Neural cell (in vitro differentiated cells): ENCODE measurements around the gene HRH1. TPM values are rescaled to one million over a fixed set of nuclear protein-coding genes. Genes with fewer than 3 reads are reported as not detected.

Experiments
- H2AFZ ChIP-seq: fragments of 200-600, 300-800 bp; sonication (generic), shearing (Covaris generic); 2 replicates; pipeline ENCODE4 v1.6.0; 2014; ENCODE audit warnings: low read depth, mild to moderate bottlenecking, antibody characterized with exemption, low read length, moderate library complexity
- H3F3A ChIP-seq: fragments of 200-600 bp; shearing (Covaris generic); 2 replicates; pipeline ENCODE4 v1.6.1; 2016; ENCODE audit warnings: mild to moderate bottlenecking, moderate library complexity, mixed read lengths, antibody characterized with exemption, low read length; ENCODE audit not compliant: insufficient read depth, poor library complexity, severe bottlenecking
- H3K27ac ChIP-seq: fragments of 200-600, 300-800 bp; sonication (generic), shearing (Covaris generic); 2 replicates; pipeline ENCODE4 v1.5.1; 2014; ENCODE audit warnings: mild to moderate bottlenecking, low read length, moderate library complexity
- H3K27me3 ChIP-seq: fragments of 300-800, 200-600 bp; sonication (generic), shearing (Covaris generic); 2 replicates; pipeline ENCODE4 v1.6.0; 2014; ENCODE audit warnings: mild to moderate bottlenecking, low read depth, low read length, moderate library complexity; ENCODE audit not compliant: insufficient read depth
- H3K36me3 ChIP-seq: fragments of 300-800, 200-600 bp; sonication (generic), shearing (Covaris generic); 2 replicates; pipeline ENCODE4 v1.5.1; 2014; ENCODE audit warnings: mild to moderate bottlenecking, antibody characterized with exemption, low read length, moderate library complexity; ENCODE audit not compliant: insufficient read depth
- H3K4me2 ChIP-seq: fragments of 300-800, 200-600 bp; sonication (generic), shearing (Covaris generic); 2 replicates; pipeline ENCODE4 v1.6.0; 2014; ENCODE audit warnings: mild to moderate bottlenecking, low read length
- H3K4me3 ChIP-seq: fragments of 300-800, 200-600 bp; sonication (generic), shearing (Covaris generic); 2 replicates; pipeline ENCODE4 v1.5.1; 2014; ENCODE audit warnings: mild to moderate bottlenecking, low read length, moderate library complexity
- H3K79me2 ChIP-seq: fragments of 200-600 bp; shearing (Covaris generic); replicated peaks from 2 replicates; pipeline ENCODE4 v1.6.0; 2014; ENCODE audit warnings: mild to moderate bottlenecking, low read length, moderate library complexity; ENCODE audit not compliant: insufficient read depth
- H3K9ac ChIP-seq: fragments of 300-800, 200-600 bp; sonication (generic), shearing (Covaris generic); 2 replicates; pipeline ENCODE4 v1.6.1; 2016; ENCODE audit warnings: mild to moderate bottlenecking, low read length, mixed read lengths
- H3K9me2 ChIP-seq: fragments of 200-600 bp; shearing (Covaris generic); 2 replicates; pipeline ENCODE4 v1.6.1; 2016; ENCODE audit warnings: mild to moderate bottlenecking, low read length, mixed read lengths; ENCODE audit not compliant: insufficient read depth
- H3K9me3 ChIP-seq: fragments of 200-600, 300-800 bp; sonication (generic), shearing (Covaris generic); 2 replicates; pipeline ENCODE4 v1.6.1; 2016; ENCODE audit warnings: mild to moderate bottlenecking, mixed run types, low read length, moderate library complexity, mixed read lengths
- H4K20me1 ChIP-seq: fragments of 200-600 bp; shearing (Covaris generic); 2 replicates; pipeline ENCODE4 v1.6.1; 2016; ENCODE audit warnings: mild to moderate bottlenecking, mixed run types; ENCODE audit not compliant: insufficient read depth
- EP300 ChIP-seq: fragments of 450-650 bp; conservative IDR thresholded peaks from 2 replicates; pipeline ENCODE4 v1.6.1; 2014; ENCODE audit warnings: antibody characterized with exemption, mild to moderate bottlenecking, moderate library complexity; ENCODE audit not compliant: poor library complexity, severe bottlenecking
- EZH2 ChIP-seq: fragments of 200-600, 300-800 bp; shearing (Covaris generic), sonication (generic); IDR thresholded peaks from 2 replicates; pipeline ENCODE4 v1.6.1; 2014; ENCODE audit warnings: antibody characterized with exemption, low read length, borderline replicate concordance, mild to moderate bottlenecking; ENCODE audit not compliant: insufficient read depth, poor library complexity, severe bottlenecking
- MXI1 ChIP-seq: fragments of 450-650 bp; conservative IDR thresholded peaks from 2 replicates; pipeline ENCODE4 v1.6.1; 2014; ENCODE audit warnings: antibody characterized with exemption, mild to moderate bottlenecking; ENCODE audit not compliant: poor library complexity, severe bottlenecking
- POLR2AphosphoS5 ChIP-seq: IDR thresholded peaks from 2 replicates; pipeline ENCODE4 v1.6.1; 2012
- RAD21 ChIP-seq: fragments of 450-650 bp; conservative IDR thresholded peaks from 2 replicates; pipeline ENCODE4 v1.6.1; 2014; ENCODE audit warnings: antibody characterized with exemption, mild to moderate bottlenecking, moderate library complexity
- SMC3 ChIP-seq: fragments of 450-650 bp; conservative IDR thresholded peaks from 2 replicates; pipeline ENCODE4 v1.6.1; 2014; ENCODE audit warnings: antibody characterized with exemption, mild to moderate bottlenecking, moderate library complexity; ENCODE audit not compliant: poor library complexity
- TAF1 ChIP-seq: IDR thresholded peaks from 2 replicates; pipeline ENCODE4 v1.6.1; 2012; ENCODE audit warnings: low read depth
- polyA plus RNA-seq: library from polyadenylated mRNA; depleted of rRNA; stranded (reverse); fragments of >200 nt; gene quantifications from 2 replicates; pipeline ENCODE4 v1.2.3, GENCODE V29; 2014
- small RNA-seq, 3 experiments: library from RNA; depleted of rRNA; stranded (forward); fragments of <200 nt; gene quantifications; one replicate each; pipeline ENCODE3, GENCODE V24; 2012
- TF ChIP-seq, protein P1 (sequence below): fragments of 450-650 bp; IDR thresholded peaks from 2 replicates; pipeline ENCODE4 v1.5.1; 2014; ENCODE audit warnings: antibody characterized with exemption, mild to moderate bottlenecking, moderate library complexity; ENCODE audit not compliant: poor library complexity, severe bottlenecking
- TF ChIP-seq, protein P2 (sequence below): IDR thresholded peaks from 2 replicates; pipeline ENCODE4 v1.6.1; 2012; ENCODE audit warnings: borderline replicate concordance

Gene HRH1
- polyA plus RNA-seq, 1 donor from 2014 or later: 0.06 TPM

DNA sequence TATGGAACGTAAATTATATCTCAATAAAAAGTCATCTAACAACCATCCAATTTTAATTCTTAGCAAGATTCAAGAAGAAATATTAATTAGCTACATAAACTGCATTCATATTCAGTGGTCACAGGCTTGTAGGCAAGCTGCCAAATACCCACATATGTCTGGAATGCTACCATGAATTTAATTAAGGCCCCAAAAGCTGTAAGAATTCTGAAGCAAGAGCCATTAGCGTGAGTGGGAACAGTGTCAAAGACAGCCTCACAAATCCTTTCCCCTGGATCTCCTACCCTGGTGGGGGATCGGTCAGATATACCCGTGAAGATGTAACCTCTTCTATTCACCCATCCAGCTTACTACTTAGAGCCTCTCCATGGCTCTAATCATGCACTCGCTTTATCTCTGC, 157.9 kb downstream of the HRH1 start:
- H3K4me3 ChIP-seq: no peak overlapping the region
- TF ChIP-seq, protein P1, sequence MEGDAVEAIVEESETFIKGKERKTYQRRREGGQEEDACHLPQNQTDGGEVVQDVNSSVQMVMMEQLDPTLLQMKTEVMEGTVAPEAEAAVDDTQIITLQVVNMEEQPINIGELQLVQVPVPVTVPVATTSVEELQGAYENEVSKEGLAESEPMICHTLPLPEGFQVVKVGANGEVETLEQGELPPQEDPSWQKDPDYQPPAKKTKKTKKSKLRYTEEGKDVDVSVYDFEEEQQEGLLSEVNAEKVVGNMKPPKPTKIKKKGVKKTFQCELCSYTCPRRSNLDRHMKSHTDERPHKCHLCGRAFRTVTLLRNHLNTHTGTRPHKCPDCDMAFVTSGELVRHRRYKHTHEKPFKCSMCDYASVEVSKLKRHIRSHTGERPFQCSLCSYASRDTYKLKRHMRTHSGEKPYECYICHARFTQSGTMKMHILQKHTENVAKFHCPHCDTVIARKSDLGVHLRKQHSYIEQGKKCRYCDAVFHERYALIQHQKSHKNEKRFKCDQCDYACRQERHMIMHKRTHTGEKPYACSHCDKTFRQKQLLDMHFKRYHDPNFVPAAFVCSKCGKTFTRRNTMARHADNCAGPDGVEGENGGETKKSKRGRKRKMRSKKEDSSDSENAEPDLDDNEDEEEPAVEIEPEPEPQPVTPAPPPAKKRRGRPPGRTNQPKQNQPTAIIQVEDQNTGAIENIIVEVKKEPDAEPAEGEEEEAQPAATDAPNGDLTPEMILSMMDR: no peak
- TF ChIP-seq RAD21 (no peak), SMC3 (no peak), EP300 (no peak), MXI1 (no peak), TAF1 (no peak), POLR2AphosphoS5 (no peak), EZH2 (no peak)
- TF ChIP-seq, protein P2, sequence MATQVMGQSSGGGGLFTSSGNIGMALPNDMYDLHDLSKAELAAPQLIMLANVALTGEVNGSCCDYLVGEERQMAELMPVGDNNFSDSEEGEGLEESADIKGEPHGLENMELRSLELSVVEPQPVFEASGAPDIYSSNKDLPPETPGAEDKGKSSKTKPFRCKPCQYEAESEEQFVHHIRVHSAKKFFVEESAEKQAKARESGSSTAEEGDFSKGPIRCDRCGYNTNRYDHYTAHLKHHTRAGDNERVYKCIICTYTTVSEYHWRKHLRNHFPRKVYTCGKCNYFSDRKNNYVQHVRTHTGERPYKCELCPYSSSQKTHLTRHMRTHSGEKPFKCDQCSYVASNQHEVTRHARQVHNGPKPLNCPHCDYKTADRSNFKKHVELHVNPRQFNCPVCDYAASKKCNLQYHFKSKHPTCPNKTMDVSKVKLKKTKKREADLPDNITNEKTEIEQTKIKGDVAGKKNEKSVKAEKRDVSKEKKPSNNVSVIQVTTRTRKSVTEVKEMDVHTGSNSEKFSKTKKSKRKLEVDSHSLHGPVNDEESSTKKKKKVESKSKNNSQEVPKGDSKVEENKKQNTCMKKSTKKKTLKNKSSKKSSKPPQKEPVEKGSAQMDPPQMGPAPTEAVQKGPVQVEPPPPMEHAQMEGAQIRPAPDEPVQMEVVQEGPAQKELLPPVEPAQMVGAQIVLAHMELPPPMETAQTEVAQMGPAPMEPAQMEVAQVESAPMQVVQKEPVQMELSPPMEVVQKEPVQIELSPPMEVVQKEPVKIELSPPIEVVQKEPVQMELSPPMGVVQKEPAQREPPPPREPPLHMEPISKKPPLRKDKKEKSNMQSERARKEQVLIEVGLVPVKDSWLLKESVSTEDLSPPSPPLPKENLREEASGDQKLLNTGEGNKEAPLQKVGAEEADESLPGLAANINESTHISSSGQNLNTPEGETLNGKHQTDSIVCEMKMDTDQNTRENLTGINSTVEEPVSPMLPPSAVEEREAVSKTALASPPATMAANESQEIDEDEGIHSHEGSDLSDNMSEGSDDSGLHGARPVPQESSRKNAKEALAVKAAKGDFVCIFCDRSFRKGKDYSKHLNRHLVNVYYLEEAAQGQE: no peak
- H3K27ac ChIP-seq: no peak overlapping the region
- no peaks in the 10 kb centered on the region for H4K20me1 ChIP-seq
- no peaks in the 10 kb centered on the region for H3K79me2 ChIP-seq
- no peak overlapping the region for H2AFZ ChIP-seq
- peaks cover 6% of the 10 kb centered on the region for H3K36me3 ChIP-seq
- no peaks in the 10 kb centered on the region for H3K9me3 ChIP-seq
- H3K4me2 ChIP-seq: no peak overlapping the region
- no peaks in the 10 kb centered on the region for H3K27me3 ChIP-seq
- no peaks in the 10 kb centered on the region for H3K9me2 ChIP-seq
- H3F3A ChIP-seq: no peaks in the 10 kb centered on the region
- H3K9ac ChIP-seq: no peak overlapping the region

Small RNA genes within 50 kb of the gene (small RNA-seq; reads per million reads assigned to genes)
- gene AC083855.1: 0 reads per million in 3 experiments

Other genes starting within 250 kb of the HRH1 start
- 43.2 and 52.0 TPM in 2 replicates for gene SLC6A1, start 161.7 kb upstream of the HRH1 start, polyA plus RNA-seq
- gene ATG7, start 117.9 kb downstream of the HRH1 start, polyA plus RNA-seq: 28.8 and 40.1 TPM in 2 replicates